ENCODE results near the gene MAP2K1. TPM values are rescaled to one million over a fixed set of nuclear protein-coding genes. Genes with fewer than 3 reads are reported as not detected.

Gene MAP2K1
- total and polyA plus RNA-seq, 9 of the 15 experiments (the other 6 are each of a cell fraction or from before 2014, with no cell fraction given) = 7.5 to 58.3 (median 30.0) TPM

- TF ChIP-seq, protein P1, sequence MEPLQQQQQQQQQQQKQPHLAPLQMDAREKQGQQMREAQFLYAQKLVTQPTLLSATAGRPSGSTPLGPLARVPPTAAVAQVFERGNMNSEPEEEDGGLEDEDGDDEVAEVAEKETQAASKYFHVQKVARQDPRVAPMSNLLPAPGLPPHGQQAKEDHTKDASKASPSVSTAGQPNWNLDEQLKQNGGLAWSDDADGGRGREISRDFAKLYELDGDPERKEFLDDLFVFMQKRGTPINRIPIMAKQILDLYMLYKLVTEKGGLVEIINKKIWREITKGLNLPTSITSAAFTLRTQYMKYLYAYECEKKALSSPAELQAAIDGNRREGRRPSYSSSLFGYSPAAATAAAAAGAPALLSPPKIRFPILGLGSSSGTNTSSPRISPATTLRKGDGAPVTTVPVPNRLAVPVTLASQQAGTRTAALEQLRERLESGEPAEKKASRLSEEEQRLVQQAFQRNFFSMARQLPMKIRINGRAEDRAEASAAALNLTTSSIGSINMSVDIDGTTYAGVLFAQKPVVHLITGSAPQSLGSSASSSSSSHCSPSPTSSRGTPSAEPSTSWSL (CRISPR knock-in tag; IDR thresholded peaks at IDR 0.05; ENCODE audit: borderline replicate concordance) = no peak
- peak; percentile 88 for TF ChIP-seq ZFX (CRISPR knock-in tag; IDR thresholded peaks at IDR 0.05)
- TF ChIP-seq NR2C2 (CRISPR knock-in tag; IDR thresholded peaks at IDR 0.05) = peak; percentile 83
- peak; percentile 46; the same call in 1 of the 2 replicates for TF ChIP-seq NR2C2 (tag; IDR thresholded peaks at IDR 0.05)
- peak; percentile 77; the same call in 1 of the 2 replicates for TF ChIP-seq RNF2 (IDR thresholded peaks at IDR 0.05)
- TF ChIP-seq, protein P2, sequence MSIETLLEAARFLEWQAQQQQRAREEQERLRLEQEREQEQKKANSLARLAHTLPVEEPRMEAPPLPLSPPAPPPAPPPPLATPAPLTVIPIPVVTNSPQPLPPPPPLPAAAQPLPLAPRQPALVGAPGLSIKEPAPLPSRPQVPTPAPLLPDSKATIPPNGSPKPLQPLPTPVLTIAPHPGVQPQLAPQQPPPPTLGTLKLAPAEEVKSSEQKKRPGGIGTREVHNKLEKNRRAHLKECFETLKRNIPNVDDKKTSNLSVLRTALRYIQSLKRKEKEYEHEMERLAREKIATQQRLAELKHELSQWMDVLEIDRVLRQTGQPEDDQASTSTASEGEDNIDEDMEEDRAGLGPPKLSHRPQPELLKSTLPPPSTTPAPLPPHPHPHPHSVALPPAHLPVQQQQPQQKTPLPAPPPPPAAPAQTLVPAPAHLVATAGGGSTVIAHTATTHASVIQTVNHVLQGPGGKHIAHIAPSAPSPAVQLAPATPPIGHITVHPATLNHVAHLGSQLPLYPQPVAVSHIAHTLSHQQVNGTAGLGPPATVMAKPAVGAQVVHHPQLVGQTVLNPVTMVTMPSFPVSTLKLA (conservative IDR thresholded peaks at IDR 0.05) = peak; percentile 87 to 95
- TF ChIP-seq TBP (optimal IDR thresholded peaks at IDR 0.05; ENCODE audit: low read depth, low read length) = peak; percentile 79
- TF ChIP-seq, protein P3, sequence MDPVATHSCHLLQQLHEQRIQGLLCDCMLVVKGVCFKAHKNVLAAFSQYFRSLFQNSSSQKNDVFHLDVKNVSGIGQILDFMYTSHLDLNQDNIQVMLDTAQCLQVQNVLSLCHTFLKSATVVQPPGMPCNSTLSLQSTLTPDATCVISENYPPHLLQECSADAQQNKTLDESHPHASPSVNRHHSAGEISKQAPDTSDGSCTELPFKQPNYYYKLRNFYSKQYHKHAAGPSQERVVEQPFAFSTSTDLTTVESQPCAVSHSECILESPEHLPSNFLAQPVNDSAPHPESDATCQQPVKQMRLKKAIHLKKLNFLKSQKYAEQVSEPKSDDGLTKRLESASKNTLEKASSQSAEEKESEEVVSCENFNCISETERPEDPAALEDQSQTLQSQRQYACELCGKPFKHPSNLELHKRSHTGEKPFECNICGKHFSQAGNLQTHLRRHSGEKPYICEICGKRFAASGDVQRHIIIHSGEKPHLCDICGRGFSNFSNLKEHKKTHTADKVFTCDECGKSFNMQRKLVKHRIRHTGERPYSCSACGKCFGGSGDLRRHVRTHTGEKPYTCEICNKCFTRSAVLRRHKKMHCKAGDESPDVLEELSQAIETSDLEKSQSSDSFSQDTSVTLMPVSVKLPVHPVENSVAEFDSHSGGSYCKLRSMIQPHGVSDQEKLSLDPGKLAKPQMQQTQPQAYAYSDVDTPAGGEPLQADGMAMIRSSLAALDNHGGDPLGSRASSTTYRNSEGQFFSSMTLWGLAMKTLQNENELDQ (CRISPR knock-in tag; IDR thresholded peaks at IDR 0.05; ENCODE audit: borderline replicate concordance) = no peak
- no peak for TF ChIP-seq STAG1 (CRISPR knock-in tag; IDR thresholded peaks at IDR 0.05; ENCODE audit: borderline replicate concordance)
- TF ChIP-seq DMBX1 (CRISPR knock-in tag; IDR thresholded peaks at IDR 0.05; ENCODE audit: borderline replicate concordance) = no peak
- peak; percentile 85 for TF ChIP-seq POLR2H (tag; IDR thresholded peaks at IDR 0.05; ENCODE audit: low read depth)
- 0 out of 2 replicates have a peak, but pooled peaks have one; percentile 36 for TF ChIP-seq SMARCE1 (IDR thresholded peaks at IDR 0.05)
- peak; percentile 85 for TF ChIP-seq HNRNPK (IDR thresholded peaks at IDR 0.05; ENCODE audit: low read depth, low read length, poor library complexity, severe bottlenecking)
- TF ChIP-seq, protein P4, sequence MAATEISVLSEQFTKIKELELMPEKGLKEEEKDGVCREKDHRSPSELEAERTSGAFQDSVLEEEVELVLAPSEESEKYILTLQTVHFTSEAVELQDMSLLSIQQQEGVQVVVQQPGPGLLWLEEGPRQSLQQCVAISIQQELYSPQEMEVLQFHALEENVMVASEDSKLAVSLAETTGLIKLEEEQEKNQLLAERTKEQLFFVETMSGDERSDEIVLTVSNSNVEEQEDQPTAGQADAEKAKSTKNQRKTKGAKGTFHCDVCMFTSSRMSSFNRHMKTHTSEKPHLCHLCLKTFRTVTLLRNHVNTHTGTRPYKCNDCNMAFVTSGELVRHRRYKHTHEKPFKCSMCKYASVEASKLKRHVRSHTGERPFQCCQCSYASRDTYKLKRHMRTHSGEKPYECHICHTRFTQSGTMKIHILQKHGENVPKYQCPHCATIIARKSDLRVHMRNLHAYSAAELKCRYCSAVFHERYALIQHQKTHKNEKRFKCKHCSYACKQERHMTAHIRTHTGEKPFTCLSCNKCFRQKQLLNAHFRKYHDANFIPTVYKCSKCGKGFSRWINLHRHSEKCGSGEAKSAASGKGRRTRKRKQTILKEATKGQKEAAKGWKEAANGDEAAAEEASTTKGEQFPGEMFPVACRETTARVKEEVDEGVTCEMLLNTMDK (IDR thresholded peaks at IDR 0.05; ENCODE audit: borderline replicate concordance, insufficient read depth, low read depth, low read length, poor library complexity, severe bottlenecking) = peak; percentile 100
- no peak for TF ChIP-seq BRF2 (IDR thresholded peaks at IDR 0.05; ENCODE audit: borderline replicate concordance, insufficient read depth, insufficient read length)
- peak; percentile 95 for TF ChIP-seq C11orf30 (IDR thresholded peaks at IDR 0.05; ENCODE audit: low read depth)
- TF ChIP-seq ZNF436 (CRISPR knock-in tag; IDR thresholded peaks at IDR 0.05) = no peak
Measured at GRCh38 chr15:66386204-66387123, at the start of gene MAP2K1 (continued).
